Suprapubic skin (tissue), 3 donors: ENCODE data around the gene RCBTB2.

ENCODE experiments used
- CTCF ChIP-seq, 2 donors: fragments of 200-600 bp in 1 of 2; fragments of 450-650 bp in 1 of 2; sonication (generic) in 1 of 2; IDR thresholded peaks; one replicate each; pipeline ENCODE4 v1.5.1; 2016 to 2019; ENCODE audit warnings: antibody characterized with exemption in 2 of 2, mild to moderate bottlenecking in 1 of 2, moderate library complexity in 1 of 2
- POLR2A ChIP-seq, 2 donors: fragments of 450-650 bp; IDR thresholded peaks; one replicate each; pipeline ENCODE4 v1.6.1; 2017; ENCODE audit warnings: antibody characterized with exemption in 2 of 2, mild to moderate bottlenecking in 2 of 2, moderate library complexity in 2 of 2

DNA sequence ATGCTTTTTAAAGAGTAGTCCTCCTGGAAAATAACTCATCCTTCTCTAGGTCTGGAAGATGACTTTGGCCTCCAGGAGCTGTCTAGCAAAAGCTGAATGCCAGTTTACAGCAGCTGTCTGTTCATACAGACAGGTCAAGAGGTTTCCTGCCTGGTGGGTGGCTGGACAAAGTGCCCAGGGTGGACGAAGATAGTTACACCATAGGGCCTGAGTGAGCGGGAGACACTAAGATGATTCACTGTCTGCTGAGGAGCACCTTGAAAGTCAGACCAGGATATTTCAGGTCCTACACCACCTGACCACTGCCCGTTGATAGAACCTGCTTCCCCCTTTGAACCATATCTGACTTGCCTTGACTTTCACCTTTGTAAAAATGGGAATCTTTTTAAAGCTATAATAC lies 49.2 kb upstream of the RCBTB2 start:
- TF ChIP-seq CTCF (IDR thresholded peaks at IDR 0.05): no peak
- TF ChIP-seq POLR2A (IDR thresholded peaks at IDR 0.05): no peak
